Measurements from ENCODE around the gene BNC2. TPM values are rescaled to one million over a fixed set of nuclear protein-coding genes. Genes with fewer than 3 reads are reported as not detected.

The BNC2 gene
- total and polyA plus RNA-seq, 2 of the 4 experiments (the other 2 are of a cell fraction): 15.5 to 45.2 TPM

DNA sequence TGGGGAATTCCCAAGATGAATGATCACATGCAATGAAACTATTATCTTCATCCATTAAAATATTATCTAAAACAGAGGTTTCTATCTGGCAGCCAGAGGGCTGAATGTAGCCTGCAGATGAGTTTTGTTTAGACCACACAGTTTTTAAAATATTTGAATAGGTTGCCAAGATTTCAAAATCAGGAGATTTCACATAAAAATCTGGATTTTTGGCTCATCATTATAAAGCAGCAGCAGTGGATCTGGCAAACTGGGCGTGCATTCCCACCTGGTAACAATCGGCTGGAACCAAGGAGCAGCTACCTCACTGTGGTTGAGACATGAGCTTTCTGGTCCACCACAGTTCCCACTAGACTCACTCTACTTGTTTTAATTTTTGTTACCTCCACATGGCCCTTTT, 155.1 kb downstream of the BNC2 start:
- H2BK15ac ChIP-seq (ENCODE audit: low read depth, low read length): no peak overlapping the region
- peaks cover 12 to 42% of the 10 kb centered on the region in 2 experiments for H3K79me1 ChIP-seq (ENCODE audit: low read depth in 1 of 2, low read length in 2 of 2)
- H3K4me1 ChIP-seq (ENCODE audit: control insufficient read depth, insufficient read depth, low read length): peaks cover 14% of the 10 kb centered on the region
- DNase-seq (peak; percentile 73), ATAC-seq (ENCODE audit: low read depth) (peak; percentile 49)
- H3K36me3 ChIP-seq (ENCODE audit: control insufficient read depth, insufficient read depth, low read length): peaks cover 2% of the 10 kb centered on the region; the same call in 1 of the 2 replicates
- H2BK5ac ChIP-seq (ENCODE audit: low read depth, low read length, poor library complexity, severe bottlenecking): no peak overlapping the region
- dilution Hi-C loops (cut with HindIII; ENCODE audit: low sequenced_read_pairs, unreplicated experiment): no loop called here
- intact Hi-C loops (cut with micrococcal nuclease): no loop called here
- 0 out of 2 replicates have a peak overlapping the region, but pooled peaks have one; percentile 36 for H2BK20ac ChIP-seq (ENCODE audit: low read depth, low read length)
- H2AK9ac ChIP-seq (replicated peaks; ENCODE audit: low read depth, low read length, poor library complexity): no peak overlapping the region
- no peak overlapping the region for H2AFZ ChIP-seq (replicated peaks; ENCODE audit: low read length, poor library complexity)
- H2BK120ac ChIP-seq (ENCODE audit: low read depth, low read length): no peak overlapping the region
- POLR2A ChIA-PET (ENCODE audit: unreplicated experiment): no interaction called here
- in situ Hi-C loops (cut with MboI; ENCODE audit: low sequenced_read_pairs): loop anchor here (10.0 kb wide), 1 partner anchor 521 kb away; no protein-coding TSS in a partner anchor
- no TSS peak for BruUV-seq (replicated peaks)
- no peak overlapping the region for H3K56ac ChIP-seq (ENCODE audit: extremely low read depth, insufficient read depth, low read length)
- no peak overlapping the region; the same call in 1 of the 2 replicates for H4K5ac ChIP-seq (ENCODE audit: low read depth, low read length)
- CTCF ChIA-PET: no interaction called here
- no peak for TF ChIP-seq MAZ (IDR thresholded peaks at IDR 0.05; ENCODE audit: borderline replicate concordance, low read depth, low read length)
- TF ChIP-seq RFX5 (IDR thresholded peaks at IDR 0.05; ENCODE audit: low read depth, low read length): no peak
- no peak for TF ChIP-seq RAD21 (IDR thresholded peaks at IDR 0.05; ENCODE audit: low read length)
- no peak for TF ChIP-seq MAFK (IDR thresholded peaks at IDR 0.05; ENCODE audit: low read depth, low read length)
- no peak for TF ChIP-seq POLR2A (IDR thresholded peaks at IDR 0.05; ENCODE audit: low read depth, low read length)
- TF ChIP-seq SMC3 (IDR thresholded peaks at IDR 0.05; ENCODE audit: low read depth, low read length): no peak
- TF ChIP-seq FOS (IDR thresholded peaks at IDR 0.05; ENCODE audit: low read depth, low read length): no peak
- TF ChIP-seq, protein P1, sequence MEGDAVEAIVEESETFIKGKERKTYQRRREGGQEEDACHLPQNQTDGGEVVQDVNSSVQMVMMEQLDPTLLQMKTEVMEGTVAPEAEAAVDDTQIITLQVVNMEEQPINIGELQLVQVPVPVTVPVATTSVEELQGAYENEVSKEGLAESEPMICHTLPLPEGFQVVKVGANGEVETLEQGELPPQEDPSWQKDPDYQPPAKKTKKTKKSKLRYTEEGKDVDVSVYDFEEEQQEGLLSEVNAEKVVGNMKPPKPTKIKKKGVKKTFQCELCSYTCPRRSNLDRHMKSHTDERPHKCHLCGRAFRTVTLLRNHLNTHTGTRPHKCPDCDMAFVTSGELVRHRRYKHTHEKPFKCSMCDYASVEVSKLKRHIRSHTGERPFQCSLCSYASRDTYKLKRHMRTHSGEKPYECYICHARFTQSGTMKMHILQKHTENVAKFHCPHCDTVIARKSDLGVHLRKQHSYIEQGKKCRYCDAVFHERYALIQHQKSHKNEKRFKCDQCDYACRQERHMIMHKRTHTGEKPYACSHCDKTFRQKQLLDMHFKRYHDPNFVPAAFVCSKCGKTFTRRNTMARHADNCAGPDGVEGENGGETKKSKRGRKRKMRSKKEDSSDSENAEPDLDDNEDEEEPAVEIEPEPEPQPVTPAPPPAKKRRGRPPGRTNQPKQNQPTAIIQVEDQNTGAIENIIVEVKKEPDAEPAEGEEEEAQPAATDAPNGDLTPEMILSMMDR (conservative IDR thresholded peaks at IDR 0.05; ENCODE audit: low read depth, low read length): no peak
- no peak for TF ChIP-seq CEBPB (IDR thresholded peaks at IDR 0.05; ENCODE audit: low read depth, low read length)
- no peak for TF ChIP-seq CHD1 (IDR thresholded peaks at IDR 0.05; ENCODE audit: low read depth, low read length)
- TF ChIP-seq RCOR1 (IDR thresholded peaks at IDR 0.05; ENCODE audit: insufficient replicate concordance, low read length): no peak
- TF ChIP-seq NFE2L2 (IDR thresholded peaks at IDR 0.05; ENCODE audit: low read depth, low read length): no peak
- TF ChIP-seq, protein P2, sequence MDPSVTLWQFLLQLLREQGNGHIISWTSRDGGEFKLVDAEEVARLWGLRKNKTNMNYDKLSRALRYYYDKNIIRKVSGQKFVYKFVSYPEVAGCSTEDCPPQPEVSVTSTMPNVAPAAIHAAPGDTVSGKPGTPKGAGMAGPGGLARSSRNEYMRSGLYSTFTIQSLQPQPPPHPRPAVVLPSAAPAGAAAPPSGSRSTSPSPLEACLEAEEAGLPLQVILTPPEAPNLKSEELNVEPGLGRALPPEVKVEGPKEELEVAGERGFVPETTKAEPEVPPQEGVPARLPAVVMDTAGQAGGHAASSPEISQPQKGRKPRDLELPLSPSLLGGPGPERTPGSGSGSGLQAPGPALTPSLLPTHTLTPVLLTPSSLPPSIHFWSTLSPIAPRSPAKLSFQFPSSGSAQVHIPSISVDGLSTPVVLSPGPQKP (IDR thresholded peaks at IDR 0.05; ENCODE audit: borderline replicate concordance, low read depth, low read length): no peak
- TF ChIP-seq, protein P3, sequence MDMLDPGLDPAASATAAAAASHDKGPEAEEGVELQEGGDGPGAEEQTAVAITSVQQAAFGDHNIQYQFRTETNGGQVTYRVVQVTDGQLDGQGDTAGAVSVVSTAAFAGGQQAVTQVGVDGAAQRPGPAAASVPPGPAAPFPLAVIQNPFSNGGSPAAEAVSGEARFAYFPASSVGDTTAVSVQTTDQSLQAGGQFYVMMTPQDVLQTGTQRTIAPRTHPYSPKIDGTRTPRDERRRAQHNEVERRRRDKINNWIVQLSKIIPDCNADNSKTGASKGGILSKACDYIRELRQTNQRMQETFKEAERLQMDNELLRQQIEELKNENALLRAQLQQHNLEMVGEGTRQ (IDR thresholded peaks at IDR 0.05; ENCODE audit: low read depth, low read length): no peak
- TF ChIP-seq BHLHE40 (IDR thresholded peaks at IDR 0.05; ENCODE audit: low read depth, low read length): no peak
- TF ChIP-seq MXI1 (IDR thresholded peaks at IDR 0.05; ENCODE audit: borderline replicate concordance, low read depth, low read length): no peak
- H3K18ac ChIP-seq (ENCODE audit: low read depth, low read length): 0 out of 2 replicates have a peak overlapping the region, but pooled peaks have one; percentile 61
- WGBS, 2 experiments (ENCODE audit: extremely low coverage in 2 of 2, insufficient read length in 1 of 2): no CpG with 5 or more reads among the region's 2 CpGs
- H3K4me2 ChIP-seq (ENCODE audit: low read depth, low read length): no peak overlapping the region
- no peaks in the 10 kb centered on the region for H3K9me3 ChIP-seq (ENCODE audit: control insufficient read depth, insufficient read depth, low read length)
- H4K8ac ChIP-seq (ENCODE audit: low read depth in 2 of 2, low read length in 2 of 2): no peak overlapping the region
- H3K23ac ChIP-seq (ENCODE audit: low read depth, low read length): 0 out of 2 replicates have a peak overlapping the region, but pooled peaks have one; percentile 43
- no peaks in the 10 kb centered on the region for H4K20me1 ChIP-seq (ENCODE audit: insufficient read depth, low read length)
- peaks cover 11% of the 10 kb centered on the region for H3K9me1 ChIP-seq (ENCODE audit: insufficient read depth, low read length)
- H2AK5ac ChIP-seq (ENCODE audit: low read depth, low read length): peak overlapping the region; percentile 77
- no peak overlapping the region for H3K4me3 ChIP-seq (ENCODE audit: insufficient read depth, low read depth, low read length)
- peak overlapping the region; percentile 70 for H3K4ac ChIP-seq (ENCODE audit: low read depth, low read length)
- H3K27me3 ChIP-seq (ENCODE audit: control insufficient read depth, insufficient read depth, low read length): no peaks in the 10 kb centered on the region
- H3K9ac ChIP-seq (ENCODE audit: low read depth, low read length): no peak overlapping the region
- no peak overlapping the region for H4K91ac ChIP-seq (ENCODE audit: insufficient read depth, low read depth, low read length)
- 0 out of 2 replicates have a peak overlapping the region, but pooled peaks have one; percentile 43 for H3K14ac ChIP-seq (replicated peaks; ENCODE audit: low read depth, low read length)
- H3K27ac ChIP-seq (ENCODE audit: insufficient read depth, low read length): no peak overlapping the region; the same call in 1 of the 2 replicates
